Bone marrow (tissue), 2 donors: ENCODE data around the gene DOCK10.
A peak's percentile ranks its signal among the peaks of the same experiment; 100 is the strongest.

Source experiments
- DNase-seq, 2 donors: peaks; one replicate each; lab custom pipeline; 2025; lab: John Stamatoyannopoulos, UW

The DOCK10 gene

DNA sequence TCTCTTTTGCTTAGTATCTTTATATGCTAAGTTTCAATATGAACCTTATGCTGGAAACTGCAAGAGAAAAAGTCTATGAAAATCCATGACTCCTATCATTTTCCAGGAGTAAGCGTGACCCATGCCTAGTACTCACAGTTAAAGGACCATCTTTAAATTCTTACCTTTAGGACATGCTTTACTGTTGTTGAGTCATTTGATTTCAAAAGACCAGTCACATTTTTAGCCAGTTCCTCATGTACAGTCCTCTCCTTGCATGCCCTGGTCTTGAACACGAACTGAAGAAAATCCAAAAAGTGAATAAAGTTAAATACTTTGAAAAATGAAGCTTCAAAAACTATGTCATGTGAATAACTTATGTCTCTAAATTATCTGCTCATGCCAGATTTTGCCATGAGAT lies 208.3 kb downstream of the DOCK10 start:
- DNase-seq, result no peak

DNA sequence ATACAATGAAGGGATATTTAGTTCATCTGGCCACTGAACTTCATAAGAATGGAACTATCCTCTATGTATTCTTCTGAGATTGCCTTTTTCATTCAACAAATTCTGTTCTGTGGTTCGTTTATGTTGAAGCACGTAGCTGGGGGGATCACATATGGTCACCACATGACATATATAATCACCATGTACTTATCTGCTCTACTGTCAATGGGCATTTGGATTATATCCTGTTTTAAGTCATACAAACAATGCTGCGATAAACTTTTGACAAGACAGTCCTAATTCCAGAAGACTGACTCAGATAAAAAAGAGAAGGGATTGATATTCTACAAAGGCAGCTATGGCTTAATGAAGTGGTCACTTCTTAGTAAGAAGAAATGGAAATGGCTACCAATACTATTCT lies 210.1 kb downstream of the DOCK10 start:
- no peak for DNase-seq

DNA sequence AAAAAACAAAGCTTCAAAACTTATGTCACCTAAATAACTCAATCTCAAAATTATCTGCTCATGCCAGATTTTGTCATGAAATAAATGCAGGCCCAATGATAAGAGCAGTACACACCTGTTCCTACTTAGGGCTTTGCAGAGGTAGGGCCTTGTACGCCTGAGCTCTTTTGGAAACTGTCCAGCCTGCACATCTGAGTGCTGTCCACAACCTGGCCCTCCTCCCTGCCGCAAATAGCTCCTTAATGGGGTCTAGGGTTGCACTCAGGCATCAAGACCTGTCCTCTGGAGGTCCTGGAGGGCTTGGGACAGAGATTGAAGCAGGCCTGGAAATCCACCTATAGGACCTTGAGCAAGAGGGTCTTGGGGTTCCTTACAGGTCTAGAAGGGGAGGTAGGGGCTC lies 210.7 kb downstream of the DOCK10 start:
- DNase-seq, result no peak

DNA sequence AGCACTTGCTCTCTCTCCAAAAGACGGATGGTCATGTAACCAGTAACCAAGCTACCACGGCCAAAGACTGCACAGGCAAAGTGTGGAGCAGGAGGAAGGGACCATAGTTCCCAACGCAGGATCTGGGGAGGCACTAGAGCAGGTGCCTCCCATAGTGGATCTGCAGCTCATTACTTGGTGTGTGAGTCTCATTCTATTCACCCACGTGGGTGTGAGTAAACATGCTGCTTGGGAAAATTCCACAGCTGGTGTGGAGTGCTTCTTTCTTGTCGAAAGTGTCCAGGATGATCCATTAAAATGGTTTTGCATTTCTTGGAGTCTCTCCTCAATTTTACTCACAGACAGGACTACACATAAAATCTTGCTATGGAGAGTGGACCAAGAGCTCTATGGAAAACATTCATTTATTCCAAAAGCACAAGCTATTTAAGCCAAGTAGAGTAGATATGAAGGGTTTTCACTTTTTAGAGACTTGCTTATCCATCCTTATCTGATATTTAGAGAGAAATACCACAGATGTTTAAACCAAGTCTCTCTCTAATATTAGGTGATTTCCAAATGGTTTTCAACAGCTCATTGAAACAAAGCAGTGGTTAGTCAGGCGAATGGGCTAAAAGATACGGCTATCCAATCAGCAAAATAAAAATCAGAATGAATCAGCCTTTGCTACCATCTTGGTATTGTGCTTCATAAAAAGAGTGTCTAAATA lies 221.8 kb downstream of the DOCK10 start:
- no peak for DNase-seq

- DNase-seq, result no peak
Measured at GRCh38 chr2:224819075-224819474, 223.2 kb downstream of the DOCK10 start.

- DNase-seq, result no peak
Measured at GRCh38 chr2:224817676-224818075, 224.6 kb downstream of the DOCK10 start.

DNA sequence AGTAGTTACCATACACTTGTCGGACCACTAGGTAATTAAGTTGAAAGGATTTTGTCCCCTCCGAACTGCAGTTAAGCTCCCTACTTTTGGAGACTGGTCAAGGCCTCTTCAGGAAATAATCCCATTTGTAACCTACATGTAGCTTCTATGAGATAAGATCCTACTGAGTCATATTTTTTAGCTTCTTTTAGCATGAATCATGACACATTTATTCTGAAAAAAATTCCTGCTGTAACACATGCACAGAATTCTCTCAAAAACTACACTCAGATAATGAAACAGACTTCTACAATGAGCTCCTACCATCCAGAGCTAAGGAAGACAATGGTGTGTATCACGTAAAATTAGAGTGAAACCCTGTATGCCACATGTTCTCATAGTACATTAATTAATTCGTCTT lies 225.5 kb downstream of the DOCK10 start:
- no peak for DNase-seq

DNA sequence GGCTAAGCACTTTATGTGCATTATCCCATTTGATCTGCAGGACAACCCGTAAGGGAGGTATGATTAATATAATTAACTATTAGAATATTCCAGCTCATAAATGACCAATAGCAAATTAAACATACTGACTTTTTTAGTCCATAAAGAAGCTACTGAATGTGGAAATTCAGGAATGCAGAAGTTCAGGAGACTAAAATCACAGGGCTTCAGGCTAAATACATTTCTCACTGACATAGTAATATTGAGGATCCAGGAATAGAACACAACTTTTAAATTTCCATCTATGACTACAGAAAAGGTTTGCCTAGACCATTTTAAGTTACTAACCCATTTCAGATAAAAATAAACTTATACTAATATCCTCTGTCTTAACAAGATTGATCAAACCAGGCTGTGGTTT lies 228.7 kb downstream of the DOCK10 start:
- DNase-seq, result no peak

DNA sequence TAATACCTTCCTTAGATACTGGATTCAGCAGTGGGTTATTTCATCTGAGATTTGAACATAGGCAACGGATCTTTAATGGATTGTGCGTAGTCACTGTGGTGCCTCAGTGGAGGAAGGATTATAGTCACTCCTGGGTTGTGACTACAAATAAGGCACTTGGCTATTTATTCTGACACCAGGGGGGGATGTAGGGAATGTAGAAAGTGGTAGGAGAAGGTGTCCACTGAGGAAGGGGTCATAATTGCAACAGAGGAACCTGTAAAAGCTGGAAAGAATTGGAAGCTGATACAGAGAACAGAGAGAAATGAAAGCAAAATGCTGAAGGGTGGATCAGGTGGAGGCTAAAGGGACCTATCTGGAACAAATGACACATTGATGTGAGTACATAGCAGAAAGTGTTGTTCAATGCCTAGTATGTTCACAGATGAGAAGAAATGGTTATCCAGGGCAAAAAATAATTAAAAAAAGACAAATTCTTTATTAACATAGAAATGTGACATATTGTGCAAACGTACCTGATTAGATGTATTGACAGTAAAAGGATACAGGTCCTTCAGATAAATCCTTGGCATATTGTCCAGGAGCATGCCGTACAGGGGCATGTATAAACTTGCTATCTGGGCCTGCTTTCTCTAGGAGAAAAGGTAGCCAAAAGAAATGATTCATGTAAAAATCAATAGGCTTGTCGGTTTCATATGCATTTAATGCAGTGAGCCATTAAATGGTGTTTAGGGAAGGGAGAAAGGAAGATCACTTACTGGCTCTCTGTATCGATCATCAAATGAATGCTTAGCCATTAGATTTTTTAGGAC lies 234.9 kb downstream of the DOCK10 start:
- peak in 1 of 2 donors; percentile 2 for DNase-seq

DNA sequence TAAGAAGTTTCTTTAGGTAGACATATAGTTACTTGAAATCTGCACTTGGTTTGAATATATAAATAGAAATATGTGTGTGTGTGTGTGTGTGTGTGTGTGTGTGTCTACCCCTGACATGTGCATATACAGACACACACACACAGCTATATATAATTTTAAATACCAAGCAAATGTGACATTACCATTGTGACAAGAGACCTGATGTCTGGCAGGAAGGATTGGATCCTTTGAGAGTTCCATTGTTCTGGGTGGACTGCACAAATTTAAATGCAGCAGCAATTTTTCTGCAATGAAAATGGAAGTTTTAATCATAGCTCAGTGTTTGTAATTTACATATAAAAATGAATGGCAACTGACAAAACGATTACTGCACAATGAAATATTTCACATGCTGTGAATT lies 238.3 kb downstream of the DOCK10 start:
- no peak for DNase-seq

DNA sequence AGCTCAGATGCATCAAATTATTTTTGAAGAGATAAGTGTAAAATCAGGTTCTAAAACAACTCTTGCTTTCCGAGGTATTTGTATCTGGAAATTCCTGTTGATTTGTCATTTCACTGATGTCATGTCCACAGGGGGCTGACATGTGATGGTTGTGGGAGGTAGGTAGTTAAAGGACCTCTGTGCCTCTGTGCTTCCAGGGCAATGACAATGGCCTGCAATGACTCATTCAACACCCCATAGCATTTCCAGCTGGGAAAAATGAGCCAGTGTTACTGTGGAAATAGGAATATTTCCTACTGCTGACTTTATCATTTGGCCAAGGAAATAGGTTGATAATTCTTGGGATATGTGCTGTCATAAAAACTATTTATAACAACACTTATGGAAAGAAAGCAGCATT lies 239.9 kb downstream of the DOCK10 start:
- DNase-seq, result no peak

DNA sequence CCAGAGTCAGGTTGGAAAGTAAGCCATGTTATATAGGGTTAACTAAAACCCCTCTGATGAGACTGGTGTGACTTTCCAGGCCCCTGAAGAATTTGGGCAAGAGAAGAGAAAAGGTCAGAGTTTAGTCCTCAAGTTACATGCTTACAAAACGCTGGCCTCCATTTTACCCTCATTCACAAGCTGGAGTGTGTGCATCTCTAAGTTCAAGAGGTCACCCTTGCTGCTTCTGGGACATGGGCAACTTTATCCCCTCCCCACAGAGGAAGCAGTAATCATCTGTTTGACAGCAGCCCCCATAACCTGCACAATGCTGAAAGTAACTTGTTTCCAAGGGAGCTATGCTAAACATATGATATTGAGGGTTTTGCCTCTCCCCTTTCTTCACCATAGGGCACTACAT lies 240.9 kb downstream of the DOCK10 start:
- DNase-seq, result no peak

- no peak for DNase-seq
Measured at GRCh38 chr2:224799691-224800090, 242.6 kb downstream of the DOCK10 start.

DNA sequence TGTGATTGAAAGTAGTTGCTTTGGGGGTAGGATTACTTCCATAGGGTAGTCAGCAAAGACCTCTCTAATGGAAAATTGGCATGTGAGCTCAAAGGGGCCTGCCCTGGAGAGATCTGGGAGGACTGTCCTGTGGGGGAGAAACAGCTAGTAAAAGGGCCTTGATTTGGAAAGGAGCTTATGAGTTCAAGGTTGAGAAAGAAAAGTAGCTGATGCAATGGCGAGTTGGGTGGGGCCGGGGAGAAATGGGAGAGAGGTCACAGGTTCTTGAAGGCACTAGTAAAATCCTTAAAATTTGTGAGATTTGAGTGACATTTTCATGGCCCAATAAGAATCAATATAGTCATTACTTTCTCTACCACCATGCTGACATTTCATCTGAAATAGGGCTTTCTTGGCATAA lies 244.1 kb downstream of the DOCK10 start:
- DNase-seq, result no peak

DNA sequence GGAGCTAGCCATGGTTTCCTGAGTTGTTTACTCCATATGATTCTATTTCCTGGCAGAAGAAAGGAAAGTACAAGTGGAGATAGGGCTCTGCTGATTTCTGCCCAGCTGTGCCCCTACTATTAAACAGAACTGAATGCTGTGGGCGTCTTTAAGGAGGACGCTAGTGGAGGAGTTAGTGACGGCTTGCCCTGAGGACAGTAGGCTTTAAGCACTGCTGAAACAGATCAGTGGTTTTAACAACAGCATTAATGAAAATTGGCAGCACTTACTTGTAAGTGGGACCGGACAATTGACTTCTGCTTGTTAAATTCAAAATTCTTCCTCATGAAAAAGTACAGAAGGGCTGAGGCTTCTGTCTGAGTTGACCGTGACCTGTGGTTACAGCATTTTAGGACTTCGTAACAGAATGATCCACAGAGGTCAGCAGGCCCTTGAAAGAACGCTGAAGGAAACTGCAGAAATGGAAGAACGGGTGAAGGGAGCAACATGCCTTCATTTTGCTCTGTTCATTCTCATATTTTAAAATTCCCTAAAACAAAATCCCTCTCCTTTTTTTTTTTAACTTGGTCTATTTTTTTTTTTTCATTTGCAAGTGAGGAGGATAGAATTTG lies 245.5 kb downstream of the DOCK10 start:
- DNase-seq, result no peak

DNA sequence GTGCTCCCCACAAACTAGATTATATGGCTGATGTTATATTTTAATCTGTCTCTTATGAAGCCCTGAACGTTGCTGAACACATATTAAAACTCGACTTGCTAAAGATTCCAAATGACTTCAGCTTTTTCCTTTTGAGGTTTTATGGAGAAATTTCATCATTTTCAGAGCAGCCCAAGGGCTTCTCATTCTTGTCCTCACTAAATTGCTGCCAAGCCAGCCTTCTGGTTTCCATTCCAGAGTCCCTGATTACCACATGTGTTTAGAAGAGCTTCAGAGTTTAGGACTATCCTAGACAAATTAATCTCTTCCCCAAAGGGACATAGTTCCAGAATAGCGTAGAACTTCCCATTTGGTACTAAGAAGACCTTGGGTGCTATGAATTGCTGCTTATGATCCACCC lies 248.3 kb downstream of the DOCK10 start:
- DNase-seq, result no peak

- DNase-seq, result no peak
Measured at GRCh38 chr2:224786848-224787247, 255.4 kb downstream of the DOCK10 start.

DNA sequence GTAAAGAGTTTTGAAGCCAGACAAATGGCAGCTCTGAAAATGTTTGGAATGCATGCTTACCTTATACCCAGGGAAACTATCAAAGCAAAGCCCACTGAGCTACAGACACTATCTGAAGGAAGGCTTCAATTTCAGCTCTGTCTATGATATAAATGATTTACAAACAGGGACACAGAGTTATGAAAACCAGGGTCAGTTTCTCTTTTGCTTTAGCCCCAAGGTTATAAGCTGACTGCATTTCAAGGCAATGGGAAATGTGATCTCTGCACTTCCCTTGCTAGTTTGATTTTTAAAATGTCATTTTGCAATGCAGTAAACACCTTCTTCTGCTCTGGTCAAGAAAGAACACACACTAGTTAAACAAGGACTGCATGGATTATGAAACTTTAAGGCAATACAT lies 260.9 kb downstream of the DOCK10 start:
- no peak for DNase-seq

DNA sequence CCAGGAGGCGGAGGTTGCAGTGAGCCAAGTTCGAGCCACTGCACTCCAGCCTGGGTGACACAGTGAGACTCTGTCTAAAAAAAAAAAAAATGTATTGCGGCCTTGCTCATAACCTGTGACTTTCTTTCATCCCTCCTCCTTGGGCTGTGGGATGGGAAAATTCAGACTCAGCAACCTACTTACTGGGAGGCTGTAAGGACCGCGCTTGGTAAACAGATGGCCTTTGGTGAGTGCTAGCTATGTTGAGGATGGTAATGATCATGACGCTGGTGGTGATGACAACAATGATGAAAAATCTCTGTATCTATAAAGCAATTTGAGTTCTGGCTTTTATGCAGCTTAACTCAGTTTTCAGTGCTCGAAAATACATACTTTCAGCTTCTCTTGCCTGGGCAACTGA lies 261.4 kb downstream of the DOCK10 start:
- DNase-seq, result no peak

- DNase-seq, result no peak
Measured at GRCh38 chr2:224780106-224780505, 262.2 kb downstream of the DOCK10 start.

GRCh38 chr2:224778474-224778877 lies 263.8 kb downstream of the DOCK10 start:
- peak in 1 of 2 donors; percentile 41 for DNase-seq

DNA sequence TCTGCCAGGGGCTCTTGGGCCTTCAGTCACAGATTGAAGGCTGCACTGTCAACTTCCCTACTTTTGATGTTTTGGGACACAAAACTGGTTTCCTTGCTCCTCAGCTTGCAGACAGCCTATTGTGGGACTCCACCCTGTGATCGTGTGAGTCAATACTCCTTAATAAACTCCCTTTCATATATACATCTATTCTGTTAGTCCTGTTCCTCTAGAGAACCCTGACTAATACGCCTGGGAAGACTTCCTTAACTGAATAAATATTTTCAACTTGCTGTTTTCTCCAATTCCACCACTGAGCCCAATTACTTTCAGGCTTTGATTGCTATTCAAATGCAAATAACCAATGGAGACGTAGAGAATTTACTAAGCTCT lies 264.7 kb downstream of the DOCK10 start:
- no peak for DNase-seq
